Stimulated activated CD4-positive, alpha-beta T cell treated with anti-CD3 and anti-CD28 coated beads, Interleukin-1b, Interleukin-23, amount 100 ng/mL, for 24 hours (primary cell): ENCODE results near the gene VWDE.

Source experiments
- DNase-seq, 4 experiments: peaks; one replicate each; pipeline ENCODE4 v3.0.0-alpha.2; 2020; ENCODE audit warnings: low read depth in 4 of 4, low spot score in 1 of 4

Gene VWDE

GRCh38 chr7:12328888-12329770 is 74.5 kb downstream of the VWDE start:
- no peak for DNase-seq

GRCh38 chr7:12327922-12328321 is 75.7 kb downstream of the VWDE start:
- no peak for DNase-seq

GRCh38 chr7:12325646-12326045 is 78.0 kb downstream of the VWDE start:
- DNase-seq = no peak

- DNase-seq = no peak
These were observed 80.2 kb downstream of the VWDE start for GRCh38 chr7:12323415-12323814.

- no peak for DNase-seq
These were observed 80.8 kb downstream of the VWDE start for GRCh38 chr7:12322903-12323300.

- no peak for DNase-seq
These were observed 81.3 kb downstream of the VWDE start for GRCh38 chr7:12322284-12322902.

- no peak for DNase-seq
These were observed 82.5 kb downstream of the VWDE start for GRCh38 chr7:12320987-12321647.

GRCh38 chr7:12320241-12320986 is 83.3 kb downstream of the VWDE start:
- no peak for DNase-seq

GRCh38 chr7:12317675-12318074 is 86.0 kb downstream of the VWDE start:
- DNase-seq = no peak

- DNase-seq = no peak
These were observed 86.7 kb downstream of the VWDE start for GRCh38 chr7:12316925-12317324.

GRCh38 chr7:12315049-12315448 is 88.6 kb downstream of the VWDE start:
- DNase-seq = no peak

- DNase-seq = no peak
These were observed 89.5 kb downstream of the VWDE start for GRCh38 chr7:12314199-12314598.

- DNase-seq = no peak
These were observed 98.2 kb downstream of the VWDE start for GRCh38 chr7:12305502-12305901.

- no peak for DNase-seq
These were observed 100.2 kb downstream of the VWDE start for GRCh38 chr7:12303495-12303894.

GRCh38 chr7:12303062-12303461 is 100.6 kb downstream of the VWDE start:
- DNase-seq = no peak

GRCh38 chr7:12300415-12300814 is 103.2 kb downstream of the VWDE start:
- no peak for DNase-seq

- DNase-seq = no peak
These were observed 104.3 kb downstream of the VWDE start for GRCh38 chr7:12299367-12299766.

GRCh38 chr7:12297283-12298108 is 106.2 kb downstream of the VWDE start:
- no peak for DNase-seq

GRCh38 chr7:12296051-12296570 is 107.6 kb downstream of the VWDE start:
- DNase-seq = no peak

GRCh38 chr7:12294701-12295100 is 109.0 kb downstream of the VWDE start:
- no peak for DNase-seq
